DMS79 treated with DMSO at 0.1 percent for 48 hours (cell line): ENCODE results near the gene CXorf58.

Experiments
- DNase-seq: peaks from one replicate; lab custom pipeline; 2025; lab: John Stamatoyannopoulos, UW

Gene CXorf58

DNA sequence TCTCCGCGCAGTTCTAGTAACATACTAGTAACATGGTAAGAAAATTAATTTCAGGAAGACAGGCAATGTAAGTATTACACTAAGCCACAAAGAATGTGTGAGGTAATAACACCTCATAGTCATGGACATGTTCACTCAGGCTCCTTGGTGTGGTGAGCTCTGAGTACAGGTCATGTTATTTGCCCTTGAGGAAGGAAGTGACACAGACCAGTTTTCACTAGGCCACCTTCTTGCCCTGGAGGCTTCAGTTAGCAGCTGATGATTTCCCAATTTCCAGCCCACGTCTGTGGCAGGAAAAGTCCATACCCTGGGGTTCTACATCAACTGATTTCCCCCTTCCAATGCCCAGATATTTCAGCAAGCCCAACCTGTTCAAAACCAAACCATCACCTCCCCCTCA lies 6.7 kb upstream of the CXorf58 start:
- no peak for DNase-seq

DNA sequence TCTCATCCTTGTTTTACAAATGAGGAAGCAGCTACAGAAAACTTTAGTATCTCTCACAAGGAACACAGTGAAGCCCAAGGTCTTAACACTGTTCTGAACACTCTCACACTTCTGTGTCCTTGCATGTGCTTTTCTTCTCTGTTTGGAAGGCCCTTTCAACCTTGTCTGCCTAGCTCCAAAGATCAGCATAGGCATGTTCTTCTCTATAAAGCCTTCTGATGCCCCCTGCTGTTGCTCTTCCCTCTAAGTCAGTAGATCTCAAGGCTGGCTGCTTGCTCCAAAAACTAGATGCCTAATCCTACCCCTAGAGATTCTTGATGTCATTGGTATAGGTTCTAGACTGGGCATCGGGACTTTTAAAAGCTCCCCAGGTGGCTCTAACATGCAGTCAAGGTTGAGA lies 6.0 kb upstream of the CXorf58 start:
- peak; percentile 9 for DNase-seq

DNA sequence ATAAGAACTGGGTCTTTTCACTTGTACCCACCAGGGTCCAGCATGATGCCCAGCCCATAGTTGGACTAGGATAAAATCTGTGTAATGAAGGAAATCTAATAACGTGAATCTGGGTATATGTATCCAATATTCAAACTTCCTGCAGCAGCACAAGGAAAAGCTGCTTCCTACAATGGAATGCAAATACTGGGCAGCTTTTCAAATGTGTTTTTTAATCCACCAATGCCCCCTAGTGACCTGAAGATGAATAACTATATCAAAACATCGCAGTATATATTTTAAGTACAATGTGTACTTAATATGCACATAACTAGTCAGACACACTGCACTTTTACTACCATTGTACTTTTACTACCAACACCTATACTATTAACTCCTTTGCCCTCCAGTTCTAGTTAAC lies 5.4 kb upstream of the CXorf58 start:
- peak; percentile 20 for DNase-seq

DNA sequence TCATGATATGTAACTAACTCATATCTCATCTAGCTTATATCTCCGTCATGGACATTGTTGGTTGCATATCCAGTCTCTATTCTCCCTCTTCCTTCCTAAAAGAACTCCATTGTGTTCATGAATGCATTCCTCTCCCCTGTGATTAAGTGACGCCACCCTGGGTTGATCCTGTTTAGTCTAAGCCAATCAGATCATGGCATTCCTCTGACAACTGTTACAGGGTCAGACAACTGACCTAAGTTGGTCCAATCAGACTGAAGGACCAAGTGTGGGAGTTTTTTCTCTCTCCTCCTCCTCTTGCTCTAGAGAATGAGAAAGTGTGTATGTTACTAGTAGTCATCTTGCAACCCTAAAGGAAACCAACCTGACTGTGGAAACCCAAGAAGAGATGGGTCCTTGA lies 3.7 kb upstream of the CXorf58 start:
- no peak for DNase-seq

DNA sequence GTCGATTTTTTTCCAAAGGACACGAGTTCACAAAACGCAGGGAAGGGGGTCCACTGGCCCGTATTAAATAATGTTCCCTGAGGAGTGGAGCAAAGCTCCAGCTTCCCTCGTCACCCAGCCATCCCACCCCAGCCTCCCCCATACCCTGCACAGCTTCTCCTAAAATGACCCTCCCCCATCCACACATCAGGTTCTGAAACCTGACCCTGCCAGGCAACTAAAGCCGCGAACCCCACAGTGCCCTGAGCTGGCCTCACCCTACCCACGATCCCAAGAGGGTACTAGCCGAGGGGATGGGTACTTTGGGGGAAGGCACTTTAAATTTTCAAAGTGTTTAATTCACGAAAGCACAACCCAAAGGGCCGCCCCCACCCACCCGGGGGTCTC lies 702 bp upstream of the CXorf58 start:
- DNase-seq, result no peak

DNA sequence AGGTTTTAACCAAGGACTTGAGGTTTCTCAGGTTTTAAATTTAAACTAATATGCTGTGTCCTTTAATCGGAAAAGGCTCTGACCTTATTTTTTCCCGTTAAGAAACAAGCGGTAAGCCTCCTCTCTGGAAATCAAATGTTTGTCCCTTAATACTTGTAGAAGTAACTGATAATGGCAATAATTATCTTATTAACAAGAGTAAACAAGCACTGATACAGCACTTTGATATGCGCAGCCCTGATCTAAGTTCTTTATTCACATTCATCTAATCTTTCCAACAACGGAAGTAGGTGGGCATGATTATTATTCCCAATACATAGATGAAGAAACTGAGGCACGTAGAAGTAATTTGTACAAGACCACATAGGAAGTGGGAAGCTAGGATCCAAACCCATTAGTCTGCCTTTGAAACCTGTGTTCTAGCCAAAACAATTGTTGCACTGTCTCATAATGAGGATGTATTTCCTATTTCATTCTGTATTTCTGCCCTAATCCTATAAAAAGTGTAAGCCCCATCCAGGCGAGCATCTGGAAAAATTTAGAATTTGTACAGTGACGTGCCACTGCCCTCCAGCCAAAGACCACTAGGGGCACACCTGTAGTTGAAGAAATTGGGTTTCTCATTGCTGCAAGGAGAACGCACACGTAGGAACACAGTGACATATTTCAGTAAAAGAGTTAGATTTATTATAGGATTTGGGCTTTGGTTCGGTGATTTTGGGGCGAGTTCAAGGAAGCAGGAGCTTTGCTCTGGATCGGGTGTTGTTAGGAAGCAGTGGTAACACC lies 606 bp downstream of the CXorf58 start:
- no peak for DNase-seq

DNA sequence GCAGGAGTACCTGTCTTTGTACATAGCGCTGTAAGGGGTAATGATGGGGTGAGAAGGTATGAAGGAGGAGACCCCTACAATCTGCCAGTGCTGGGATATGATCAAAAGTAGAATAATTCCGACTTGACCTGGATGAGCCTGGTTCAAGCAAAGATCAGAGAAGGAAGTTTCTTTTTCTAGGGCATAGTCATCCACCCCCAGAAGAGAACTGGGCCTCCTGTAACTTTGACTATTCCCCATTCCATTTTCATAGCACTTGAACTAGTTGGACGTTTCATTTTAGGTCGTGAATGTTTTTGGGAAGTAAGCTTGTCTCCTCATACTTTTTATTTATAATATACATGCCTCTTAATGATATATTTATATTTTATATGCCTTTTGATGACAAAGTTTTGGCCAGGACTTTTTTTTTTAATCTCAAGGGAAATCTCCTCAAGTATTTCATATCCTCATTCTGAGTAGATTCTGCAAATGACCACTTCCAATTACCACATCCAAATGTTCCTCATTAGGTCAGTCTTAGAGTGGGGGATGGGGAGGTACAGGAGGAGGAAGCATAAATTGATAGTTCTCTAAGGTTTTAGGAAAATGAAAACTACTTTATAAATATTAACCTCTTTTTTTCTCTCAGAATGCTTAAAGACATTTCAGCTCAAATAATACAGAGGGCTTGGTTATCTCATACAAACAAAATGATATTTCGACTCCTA lies 3.5 kb downstream of the CXorf58 start:
- DNase-seq, result no peak

DNA sequence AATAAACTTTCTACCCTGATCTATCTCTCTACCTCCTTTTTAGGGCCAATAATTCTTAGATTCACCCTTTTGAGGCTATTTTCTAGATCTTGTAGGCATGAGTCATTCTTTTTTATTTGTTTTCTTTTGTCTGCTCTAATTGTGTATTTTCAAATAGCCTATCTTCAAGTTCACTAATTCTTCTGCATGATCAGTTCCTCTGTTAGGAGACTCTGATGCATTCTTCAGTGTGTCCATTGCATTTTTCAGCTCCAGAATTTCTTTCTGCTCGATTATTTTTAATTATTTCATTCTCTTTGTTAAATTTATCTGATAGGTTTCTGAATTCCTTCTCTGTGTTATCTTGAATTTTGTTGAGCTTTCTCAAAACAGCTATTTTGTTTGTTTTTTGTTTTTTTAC lies 11.3 kb downstream of the CXorf58 start:
- no peak for DNase-seq

DNA sequence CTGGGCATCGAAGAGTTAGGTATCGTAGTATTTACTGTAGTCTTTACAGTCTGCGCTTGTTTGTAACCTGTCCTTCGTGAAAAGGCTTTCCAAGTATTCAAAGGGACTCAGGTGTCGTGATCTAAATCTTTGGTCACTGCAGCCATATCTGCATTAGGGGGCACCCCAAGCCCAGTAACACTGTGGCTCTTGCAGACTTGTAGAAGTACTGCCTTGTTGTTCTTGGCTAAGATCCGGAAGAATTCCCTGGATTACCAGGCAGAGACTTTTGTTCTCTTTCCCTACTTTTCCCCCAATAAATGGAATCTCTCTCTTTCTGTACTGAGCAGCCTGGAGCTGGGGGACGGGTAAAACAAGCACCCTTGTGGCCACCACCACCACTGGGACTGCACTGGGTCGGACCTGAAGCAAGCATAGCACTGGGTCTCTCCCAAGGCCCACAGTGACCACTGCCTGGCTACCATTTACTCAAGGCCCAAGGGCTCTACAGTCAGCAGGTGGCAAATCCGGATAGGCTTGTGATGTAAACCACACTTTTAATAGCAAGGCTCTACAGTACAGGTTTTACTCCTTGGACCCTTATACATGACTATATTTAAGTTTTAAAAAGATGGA lies 12.0 kb downstream of the CXorf58 start:
- DNase-seq, result no peak

DNA sequence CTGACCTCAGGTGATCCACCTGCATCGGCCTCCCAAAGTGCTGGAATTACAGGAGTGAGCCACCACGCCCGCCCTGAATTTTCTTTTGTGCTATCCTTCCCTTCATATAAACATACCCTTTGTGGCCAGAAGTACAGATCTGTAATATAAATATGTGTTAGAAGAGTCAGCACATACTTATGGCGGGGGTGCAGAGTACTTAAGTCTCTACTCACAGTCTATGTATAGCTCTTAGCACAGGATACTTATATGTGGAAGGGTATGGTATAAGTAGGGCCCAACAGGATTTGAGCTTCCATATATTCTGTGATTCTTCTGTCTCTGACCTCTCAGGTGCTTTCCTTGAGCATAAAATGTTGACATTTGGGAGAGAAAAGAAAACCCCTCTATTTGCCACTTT lies 18.2 kb downstream of the CXorf58 start:
- DNase-seq, result no peak

DNA sequence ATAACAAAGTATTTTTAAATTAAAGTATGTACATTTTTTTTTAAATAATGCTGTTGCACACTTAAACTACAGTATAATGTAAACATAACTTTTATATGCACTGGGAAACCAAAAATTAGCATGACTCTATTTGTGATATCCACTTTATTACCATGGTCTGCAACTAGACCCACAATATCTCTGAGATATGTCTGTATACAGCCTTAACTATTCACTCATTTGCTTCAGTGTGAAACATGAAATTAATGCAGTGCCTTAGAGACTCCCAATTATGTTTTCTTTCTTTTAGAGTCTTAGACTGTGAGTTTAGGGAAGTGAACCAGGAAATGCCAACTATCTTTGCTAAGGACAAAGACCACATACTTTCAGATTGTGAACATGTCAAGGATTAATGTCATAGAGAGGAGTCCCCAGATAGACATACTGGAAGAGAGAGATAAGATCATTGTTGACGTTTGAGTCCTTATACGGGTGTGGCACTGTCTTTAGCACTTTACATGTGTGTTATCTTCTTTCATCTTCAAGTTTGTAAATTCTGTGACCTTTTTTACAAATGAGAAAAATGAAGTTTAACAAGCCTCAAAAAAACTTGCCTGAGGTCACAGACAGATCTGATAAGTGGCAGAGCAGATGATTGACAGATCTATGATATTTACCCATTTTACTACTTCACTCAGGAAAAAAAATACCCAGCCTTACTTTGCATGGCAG lies 23.2 kb downstream of the CXorf58 start:
- no peak for DNase-seq

DNA sequence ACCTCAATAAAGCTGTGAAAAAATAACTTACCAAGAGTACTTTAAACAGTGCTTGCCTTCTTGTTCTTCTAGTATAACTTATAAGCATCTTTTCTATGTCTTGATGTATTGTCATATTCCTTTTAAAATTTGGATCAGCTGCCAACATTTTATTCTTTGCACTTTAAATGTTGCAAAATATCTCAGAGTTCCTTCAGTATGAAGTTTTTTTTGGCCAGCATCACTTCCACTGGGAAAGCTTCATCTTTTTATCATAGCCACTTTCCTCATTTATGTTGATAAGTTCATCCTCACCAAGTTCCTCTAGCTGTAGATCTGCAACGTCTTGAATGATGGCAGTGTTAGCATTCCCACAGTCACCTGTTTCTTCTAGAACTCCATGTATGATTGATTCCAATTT lies 24.2 kb downstream of the CXorf58 start:
- DNase-seq, result no peak

DNA sequence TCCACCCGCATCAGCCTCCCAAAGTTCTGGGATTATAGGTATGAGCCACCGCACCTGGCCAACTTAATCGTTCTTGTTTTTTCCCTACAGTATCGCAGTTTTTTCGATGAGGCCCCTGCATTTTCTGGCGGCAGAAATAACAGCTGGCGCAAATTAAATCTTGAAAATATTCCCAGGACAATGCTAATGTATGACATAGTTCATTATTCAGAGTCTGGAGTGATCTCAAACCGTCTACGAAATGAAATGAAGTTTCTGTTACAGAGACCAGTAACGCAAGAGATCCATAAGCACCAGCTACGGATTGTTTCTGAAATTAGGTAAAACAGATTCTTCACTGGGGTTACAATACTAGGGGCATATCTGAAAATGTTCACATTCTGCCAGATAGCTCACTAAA lies 27.3 kb downstream of the CXorf58 start:
- DNase-seq, result no peak

DNA sequence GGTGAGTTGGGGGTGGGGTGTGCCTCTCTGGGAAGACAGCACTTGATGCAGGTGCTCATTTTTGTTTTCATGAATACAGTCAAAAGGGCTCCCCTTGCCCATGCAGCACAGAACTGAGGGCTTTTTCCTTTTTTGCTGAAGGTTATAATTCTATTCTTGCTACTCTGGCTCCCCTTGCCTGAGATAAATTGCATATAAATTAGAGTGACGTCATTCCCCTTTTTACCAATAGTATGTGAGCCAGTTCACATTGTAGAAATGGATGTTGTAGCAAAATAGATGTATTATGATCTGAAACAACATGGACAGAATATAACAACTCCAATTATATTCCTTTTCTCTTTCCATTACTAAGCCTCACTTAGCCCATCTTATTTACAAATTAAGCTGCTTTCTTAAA lies 28.4 kb downstream of the CXorf58 start:
- no peak for DNase-seq

DNA sequence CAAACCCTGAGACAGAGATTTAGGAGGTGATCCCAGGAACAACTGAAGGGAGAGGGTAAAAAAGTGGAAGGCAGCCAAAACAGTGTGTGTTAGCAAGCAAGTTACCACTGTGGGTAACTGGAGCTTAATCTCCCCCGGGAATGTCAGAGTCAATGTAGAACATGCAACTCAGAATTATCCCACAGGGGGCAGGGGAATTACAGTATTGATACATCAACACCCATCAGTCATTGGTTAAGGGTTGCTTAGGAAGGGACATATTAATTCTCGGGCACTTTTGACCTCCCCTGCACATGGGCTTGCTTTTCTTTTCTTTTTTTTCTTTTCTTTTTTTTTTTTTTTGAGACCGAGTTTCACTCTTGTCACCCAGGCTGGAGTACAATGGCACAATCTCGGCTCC lies 29.3 kb downstream of the CXorf58 start:
- no peak for DNase-seq

DNA sequence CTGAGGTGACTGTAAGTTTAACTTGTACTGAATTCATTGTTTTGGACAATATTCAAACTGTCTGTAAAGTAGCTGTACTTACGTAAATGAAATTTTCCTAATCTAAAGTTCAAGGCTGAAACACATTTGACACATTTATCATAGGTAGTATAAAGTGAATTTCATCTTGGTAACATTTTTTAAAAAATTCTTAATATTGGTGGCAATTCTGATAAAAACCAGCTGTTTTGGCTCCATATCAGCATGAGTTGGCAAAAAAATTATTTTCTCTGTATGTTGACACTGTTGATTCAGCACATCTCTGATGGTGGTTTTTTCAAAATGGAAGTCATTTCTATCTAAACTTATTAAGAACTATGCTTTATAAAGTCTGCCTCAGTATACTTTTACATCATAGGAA lies 30.9 kb downstream of the CXorf58 start:
- no peak for DNase-seq

DNA sequence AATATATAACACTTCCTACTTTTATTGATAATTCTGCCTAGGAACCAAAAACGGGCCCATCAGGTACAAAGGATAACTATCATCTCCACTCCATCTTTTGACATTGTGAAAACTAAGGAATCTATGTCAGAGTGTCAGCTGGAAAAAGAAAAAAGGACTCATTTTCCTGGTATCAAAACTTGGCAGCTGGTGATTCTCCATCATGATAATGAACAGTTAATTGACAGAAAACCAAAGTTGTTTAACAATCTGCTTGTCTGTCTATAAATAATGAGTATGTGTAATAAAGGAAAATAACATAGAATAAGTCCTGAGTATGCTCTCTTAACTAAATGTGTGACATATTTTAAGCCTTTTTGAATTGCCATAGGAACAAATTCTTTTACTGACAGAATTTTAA lies 31.4 kb downstream of the CXorf58 start:
- DNase-seq, result no peak

DNA sequence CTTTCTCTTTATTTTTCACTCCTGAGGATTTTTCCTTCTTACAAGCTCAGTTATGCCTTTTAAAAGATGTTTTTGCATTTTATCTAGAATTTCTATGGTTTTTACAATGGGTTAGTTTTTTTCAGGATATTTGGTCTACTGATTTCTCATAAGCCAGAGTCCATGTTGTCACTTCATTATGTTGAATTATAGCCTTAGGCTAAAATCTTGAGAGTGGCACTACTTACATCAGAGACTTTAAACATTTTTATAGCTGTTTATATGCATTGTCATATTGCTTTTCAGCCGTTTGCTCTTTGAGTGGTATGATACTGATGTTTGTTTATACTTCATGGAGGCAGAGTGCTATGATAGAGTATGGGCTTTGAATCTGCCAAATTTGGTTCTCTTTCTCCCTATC lies 36.4 kb downstream of the CXorf58 start:
- no peak for DNase-seq

DNA sequence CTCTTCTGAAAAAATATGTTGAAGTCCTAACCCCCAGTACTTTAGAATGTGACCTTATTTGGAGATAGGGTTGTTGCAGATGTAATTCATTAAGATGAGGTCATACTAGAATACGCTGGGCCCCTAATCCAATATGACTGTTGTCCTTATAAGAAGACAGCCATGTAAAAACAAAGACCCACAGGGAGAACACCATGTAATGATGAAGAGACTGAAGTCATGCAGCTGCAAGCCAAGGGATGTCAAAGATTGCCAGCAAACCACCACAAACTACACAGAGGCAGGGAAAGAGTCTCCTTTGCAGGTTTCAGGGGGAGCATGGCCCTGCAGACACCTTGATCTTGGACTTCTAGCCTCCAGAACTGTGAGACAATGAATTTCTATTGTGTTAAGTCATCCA lies 37.4 kb downstream of the CXorf58 start:
- DNase-seq, result no peak

DNA sequence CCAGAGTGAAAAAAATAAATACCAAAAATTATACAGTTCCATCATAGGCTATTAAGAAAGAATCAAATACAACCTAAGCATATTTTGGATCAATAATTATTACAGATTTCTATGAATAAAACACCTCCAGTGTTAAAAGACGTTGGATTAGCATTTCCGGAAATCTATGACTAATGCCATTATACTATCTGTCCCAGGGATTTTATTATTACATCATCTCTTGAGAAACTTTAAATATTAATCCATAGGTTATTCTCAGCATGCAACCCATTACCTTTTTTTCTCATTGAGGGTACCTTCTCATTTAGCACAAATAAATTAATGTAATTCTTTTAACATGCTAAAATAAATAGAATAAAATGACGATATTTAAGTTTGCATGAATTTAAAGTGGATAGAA lies 44.6 kb downstream of the CXorf58 start:
- no peak for DNase-seq

DNA sequence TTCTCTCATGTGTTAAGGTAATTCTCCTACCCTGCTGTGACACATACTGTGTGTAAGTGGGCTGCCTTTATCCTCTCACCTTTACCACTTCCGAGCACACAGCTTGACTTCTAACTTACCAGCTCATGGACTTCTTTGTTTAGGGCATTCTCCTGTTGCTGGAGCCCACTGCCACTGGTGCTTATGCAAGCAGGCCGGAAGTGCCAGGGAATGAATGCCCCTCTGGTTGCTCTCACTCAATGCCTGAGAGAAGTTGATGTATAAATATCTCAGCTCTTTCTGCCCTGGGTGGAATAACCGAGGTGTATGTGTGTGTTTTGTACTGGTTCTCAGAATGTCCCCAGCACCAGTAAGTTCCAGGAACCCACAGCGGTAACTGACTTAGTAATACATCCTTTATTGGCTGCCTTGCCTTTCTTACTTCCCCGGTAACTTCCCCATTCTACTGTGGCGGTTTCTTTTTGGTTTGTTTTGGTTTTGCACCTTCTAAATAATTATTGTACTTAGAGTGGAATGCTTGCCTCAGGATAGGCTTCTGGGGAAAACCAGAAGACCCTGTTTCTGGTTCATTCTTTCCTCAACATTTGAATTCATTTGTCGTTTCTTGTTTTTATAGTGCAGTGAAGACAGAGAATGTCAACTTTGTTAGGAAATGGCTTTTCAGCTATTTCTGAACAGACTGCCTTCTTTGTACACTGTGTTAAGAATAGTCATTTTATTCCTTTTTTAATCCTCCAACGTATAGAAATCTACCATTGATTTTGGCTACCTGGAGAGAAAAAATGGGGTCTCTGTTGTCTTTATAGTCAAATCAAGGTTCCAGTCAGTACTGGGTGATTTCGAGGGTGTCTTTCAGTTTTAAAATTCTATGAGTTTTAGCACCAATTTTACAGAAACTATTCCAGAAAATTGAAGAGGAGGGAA lies 45.4 kb downstream of the CXorf58 start:
- no peak for DNase-seq

DNA sequence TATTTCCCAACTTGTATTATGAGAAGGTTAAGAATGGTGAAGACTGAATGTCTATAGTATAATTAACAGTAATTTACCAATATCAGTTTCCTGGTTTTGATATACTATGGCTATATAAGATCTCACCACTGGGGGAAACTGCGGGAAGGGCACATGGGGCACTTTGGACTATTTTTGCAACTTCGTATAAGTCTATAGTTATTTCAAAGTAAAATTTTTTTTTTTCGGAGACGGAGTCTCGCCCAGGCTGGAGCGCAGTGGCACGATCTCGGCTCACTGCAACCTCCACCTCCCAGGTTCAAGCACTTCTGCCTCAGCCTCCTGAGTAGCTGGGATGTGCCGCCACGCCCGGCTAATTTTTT lies 46.1 kb downstream of the CXorf58 start:
- no peak for DNase-seq
